RWPE2 (cell line): ENCODE results near the gene SLCO4A1.

Source experiments
- ATAC-seq: fragments of 200-7000 bp; cut with Tn5 transposase; 3 replicates; pipeline ENCODE4 v1.9.1; 2021; ENCODE audit warnings: low read depth
- DNase-seq: peaks from one replicate; pipeline ENCODE4 v3.0.0-alpha.2; 2020; ENCODE audit warnings: low spot score
- H3K27ac ChIP-seq: fragments of 450-650 bp; 2 replicates; pipeline ENCODE4 v1.5.1; 2017; ENCODE audit warnings: mild to moderate bottlenecking; ENCODE audit not compliant: poor library complexity, severe bottlenecking
- H3K27me3 ChIP-seq: fragments of 250-450 bp; sonication (Bioruptor Pico); 2 replicates; pipeline ENCODE4 v1.5.1; 2021; ENCODE audit warnings: mild to moderate bottlenecking, moderate library complexity; ENCODE audit not compliant: insufficient read depth, poor library complexity, severe bottlenecking
- H3K36me3 ChIP-seq: fragments of 250-450 bp; sonication (Bioruptor Pico); 2 replicates; pipeline ENCODE4 v1.5.1; 2020; ENCODE audit warnings: low read depth, mild to moderate bottlenecking, moderate library complexity
- H3K4me1 ChIP-seq: fragments of 250-450 bp; sonication (Bioruptor Pico); 2 replicates; pipeline ENCODE4 v1.5.1; 2021; ENCODE audit warnings: mild to moderate bottlenecking, moderate library complexity; ENCODE audit not compliant: insufficient read depth, poor library complexity, severe bottlenecking
- H3K4me3 ChIP-seq: fragments of 250-450 bp; sonication (Bioruptor Pico); 2 replicates; pipeline ENCODE4 v1.5.1; 2021; ENCODE audit warnings: mild to moderate bottlenecking, moderate library complexity; ENCODE audit not compliant: severe bottlenecking
- H3K9me3 ChIP-seq: fragments of 250-450 bp; sonication (Bioruptor Pico); 2 replicates; pipeline ENCODE4 v1.5.1; 2021; ENCODE audit warnings: mild to moderate bottlenecking, moderate library complexity; ENCODE audit not compliant: severe bottlenecking
- CTCF ChIP-seq: fragments of 450-650 bp; IDR thresholded peaks from one replicate; pipeline ENCODE4 v1.5.1; 2017; ENCODE audit warnings: mild to moderate bottlenecking, moderate library complexity; ENCODE audit not compliant: poor library complexity, severe bottlenecking

Gene SLCO4A1

GRCh38 chr20:62655282-62656196 is 13.2 kb downstream of the SLCO4A1 start:
- TF ChIP-seq CTCF = no peak
- no peak overlapping the region for H3K4me3 ChIP-seq
- no peaks in the 10 kb centered on the region for H3K27me3 ChIP-seq
- no peak for ATAC-seq
- peaks cover 34% of the 10 kb centered on the region for H3K4me1 ChIP-seq
- peak overlapping the region; percentile 16 for H3K27ac ChIP-seq
- no peaks in the 10 kb centered on the region for H3K9me3 ChIP-seq
- DNase-seq = no peak
- H3K36me3 ChIP-seq = peaks cover 11% of the 10 kb centered on the region

GRCh38 chr20:62656197-62656918 is 14.1 kb downstream of the SLCO4A1 start:
- H3K27me3 ChIP-seq = no peaks in the 10 kb centered on the region
- H3K9me3 ChIP-seq = no peaks in the 10 kb centered on the region
- no peak overlapping the region for H3K4me3 ChIP-seq
- DNase-seq (no peak), ATAC-seq (peak; percentile 4; the same call in 1 of the 3 replicates)
- H3K36me3 ChIP-seq = peaks cover 5% of the 10 kb centered on the region
- H3K27ac ChIP-seq = peak overlapping the region; percentile 16
- H3K4me1 ChIP-seq = peaks cover 30% of the 10 kb centered on the region
- no peak for TF ChIP-seq CTCF

GRCh38 chr20:62656919-62657588 is 14.8 kb downstream of the SLCO4A1 start:
- ATAC-seq (no peak), DNase-seq (no peak)
- no peak for TF ChIP-seq CTCF
- Histone ChIP-seq H3K27me3 (no peaks in the 10 kb centered on the region), H3K9me3 (no peaks in the 10 kb centered on the region), H3K27ac (no peak overlapping the region), H3K4me1 (peaks cover 30% of the 10 kb centered on the region), H3K4me3 (no peak overlapping the region), H3K36me3 (peaks cover 5% of the 10 kb centered on the region)

- Histone ChIP-seq H3K4me1 (peaks cover 29% of the 10 kb centered on the region), H3K9me3 (no peaks in the 10 kb centered on the region), H3K4me3 (no peak overlapping the region), H3K27me3 (no peaks in the 10 kb centered on the region), H3K27ac (no peak overlapping the region), H3K36me3 (peaks cover 5% of the 10 kb centered on the region)
- DNase-seq (no peak), ATAC-seq (no peak)
- TF ChIP-seq CTCF = no peak
These were observed 15.3 kb downstream of the SLCO4A1 start for GRCh38 chr20:62657589-62657942.
